ENCODE measurements around the gene KHDC4. TPM values are rescaled to one million over a fixed set of nuclear protein-coding genes. Genes with fewer than 3 reads are reported as not detected.

The KHDC4 gene
- total and polyA plus RNA-seq, 2 of the 13 experiments (the other 11 are each of a cell fraction or from before 2014, with no cell fraction given): 33.5 to 92.0 TPM

GRCh38 chr1:155911156-155912055, 22.8 kb downstream of the KHDC4 start, which contains the start of gene RIT1 (continued):
- TF ChIP-seq, protein P1, sequence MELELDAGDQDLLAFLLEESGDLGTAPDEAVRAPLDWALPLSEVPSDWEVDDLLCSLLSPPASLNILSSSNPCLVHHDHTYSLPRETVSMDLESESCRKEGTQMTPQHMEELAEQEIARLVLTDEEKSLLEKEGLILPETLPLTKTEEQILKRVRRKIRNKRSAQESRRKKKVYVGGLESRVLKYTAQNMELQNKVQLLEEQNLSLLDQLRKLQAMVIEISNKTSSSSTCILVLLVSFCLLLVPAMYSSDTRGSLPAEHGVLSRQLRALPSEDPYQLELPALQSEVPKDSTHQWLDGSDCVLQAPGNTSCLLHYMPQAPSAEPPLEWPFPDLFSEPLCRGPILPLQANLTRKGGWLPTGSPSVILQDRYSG (CRISPR knock-in tag; IDR thresholded peaks at IDR 0.05): no peak; the same call in 1 of the 2 replicates
- TF ChIP-seq ZNF775 (CRISPR knock-in tag; IDR thresholded peaks at IDR 0.05; ENCODE audit: borderline replicate concordance): no peak
- TF ChIP-seq MXI1 (IDR thresholded peaks at IDR 0.05; ENCODE audit: borderline replicate concordance, low read depth, low read length): peak; percentile 51; the same call in 1 of the 3 replicates
- TF ChIP-seq NONO (IDR thresholded peaks at IDR 0.05): no peak
- TF ChIP-seq NONO (CRISPR knock-in tag; conservative IDR thresholded peaks at IDR 0.05): peak; percentile 46; the same call in 1 of the 2 replicates
- TF ChIP-seq, protein P2, sequence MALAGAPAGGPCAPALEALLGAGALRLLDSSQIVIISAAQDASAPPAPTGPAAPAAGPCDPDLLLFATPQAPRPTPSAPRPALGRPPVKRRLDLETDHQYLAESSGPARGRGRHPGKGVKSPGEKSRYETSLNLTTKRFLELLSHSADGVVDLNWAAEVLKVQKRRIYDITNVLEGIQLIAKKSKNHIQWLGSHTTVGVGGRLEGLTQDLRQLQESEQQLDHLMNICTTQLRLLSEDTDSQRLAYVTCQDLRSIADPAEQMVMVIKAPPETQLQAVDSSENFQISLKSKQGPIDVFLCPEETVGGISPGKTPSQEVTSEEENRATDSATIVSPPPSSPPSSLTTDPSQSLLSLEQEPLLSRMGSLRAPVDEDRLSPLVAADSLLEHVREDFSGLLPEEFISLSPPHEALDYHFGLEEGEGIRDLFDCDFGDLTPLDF (CRISPR knock-in tag; IDR thresholded peaks at IDR 0.05): 0 out of 2 replicates have a peak, but pooled peaks have one; percentile 19
- peak; percentile 51 for TF ChIP-seq XRCC5 (optimal IDR thresholded peaks at IDR 0.05; ENCODE audit: low read length)
- TF ChIP-seq RBFOX2 (IDR thresholded peaks at IDR 0.05; ENCODE audit: low read depth, low read length): peak; percentile 75
- TF ChIP-seq ZFP82 (CRISPR knock-in tag; IDR thresholded peaks at IDR 0.05; ENCODE audit: borderline replicate concordance): 0 out of 2 replicates have a peak, but pooled peaks have one; percentile 14
- TF ChIP-seq HNF1B (CRISPR knock-in tag; IDR thresholded peaks at IDR 0.05): peak; percentile 80
- no peak for TF ChIP-seq ZNF205 (CRISPR knock-in tag; IDR thresholded peaks at IDR 0.05)
- no peak for TF ChIP-seq PLSCR1 (CRISPR knock-in tag; IDR thresholded peaks at IDR 0.05; ENCODE audit: borderline replicate concordance)
- TF ChIP-seq CTCF (CRISPR knock-in tag; IDR thresholded peaks at IDR 0.05): no peak
- TF ChIP-seq ZNF343 (CRISPR knock-in tag; IDR thresholded peaks at IDR 0.05): no peak
- TF ChIP-seq FOXO1 (CRISPR knock-in tag; IDR thresholded peaks at IDR 0.05): 0 out of 2 replicates have a peak, but pooled peaks have one; percentile 36
- peak; percentile 52 for TF ChIP-seq RBM39 (IDR thresholded peaks at IDR 0.05; ENCODE audit: low read depth, low read length, poor library complexity, severe bottlenecking)
- no peak for TF ChIP-seq ZNF121 (CRISPR knock-in tag; IDR thresholded peaks at IDR 0.05)
- TF ChIP-seq ZUFSP (CRISPR knock-in tag; IDR thresholded peaks at IDR 0.05; ENCODE audit: borderline replicate concordance): no peak
- no peak for TF ChIP-seq ZFP36 (IDR thresholded peaks at IDR 0.05; ENCODE audit: borderline replicate concordance, low read depth, low read length, partially characterized antibody)
- peak; percentile 68; the same call in 1 of the 2 replicates for TF ChIP-seq ELF1 (CRISPR knock-in tag; IDR thresholded peaks at IDR 0.05)
